Endothelial cell (in vitro differentiated cells): ENCODE measurements around the gene IMPDH1. TPM values are rescaled to one million over a fixed set of nuclear protein-coding genes. Genes with fewer than 3 reads are reported as not detected.

Source experiments
- DNase-seq: peaks from one replicate; pipeline ENCODE4 v3.0.0; 2021; ENCODE audit warnings: low spot score
- H3K27ac Mint-ChIP-seq: one replicate; pipeline ENCODE4 v1.8.0; 2021; ENCODE audit warnings: mixed read lengths, inconsistent platforms; ENCODE audit not compliant: unreplicated experiment
- H3K27me3 Mint-ChIP-seq: one replicate; pipeline ENCODE4 v1.8.0; 2021; ENCODE audit warnings: mild to moderate bottlenecking, moderate library complexity, mixed read lengths, inconsistent platforms; ENCODE audit not compliant: unreplicated experiment
- H3K36me3 Mint-ChIP-seq: one replicate; pipeline ENCODE4 v1.8.0; 2021; ENCODE audit warnings: mild to moderate bottlenecking, low read depth, mixed read lengths, inconsistent platforms; ENCODE audit not compliant: unreplicated experiment
- H3K4me1 Mint-ChIP-seq: one replicate; pipeline ENCODE4 v1.8.0; 2021; ENCODE audit warnings: mild to moderate bottlenecking, mixed read lengths, inconsistent platforms; ENCODE audit not compliant: unreplicated experiment
- H3K4me3 Mint-ChIP-seq: one replicate; pipeline ENCODE4 v1.8.0; 2021; ENCODE audit warnings: mild to moderate bottlenecking, mixed read lengths, inconsistent platforms; ENCODE audit not compliant: unreplicated experiment
- H3K9me3 Mint-ChIP-seq: one replicate; pipeline ENCODE4 v1.8.0; 2021; ENCODE audit warnings: mixed read lengths, inconsistent platforms; ENCODE audit not compliant: unreplicated experiment
- CTCF ChIP-seq: fragments of 200-600 bp; sonication (generic); IDR thresholded peaks from one replicate; pipeline ENCODE4 v1.5.0; 2021; ENCODE audit warnings: antibody characterized with exemption; ENCODE audit not compliant: unreplicated experiment
- total RNA-seq: library from RNA; stranded (reverse); fragmentation: NEBNext Ultra II Directional; extraction: Animal tissue kit (Norgen Biotek cat#: 25700); gene quantifications from one replicate; pipeline ENCODE4 v1.2.1, GENCODE V29; 2021; ENCODE audit not compliant: unreplicated experiment

Gene IMPDH1
- total RNA-seq, 1 donor from 2014 or later = 7.5 TPM

- H3K4me3 Mint-ChIP-seq = no peak overlapping the region
- H3K36me3 Mint-ChIP-seq = peaks cover 14% of the 10 kb centered on the region
- H3K27ac Mint-ChIP-seq = no peak overlapping the region
- peaks cover 18% of the 10 kb centered on the region for H3K4me1 Mint-ChIP-seq
- no peaks in the 10 kb centered on the region for H3K9me3 Mint-ChIP-seq
- DNase-seq = peak; percentile 82
- peak; percentile 62 for TF ChIP-seq CTCF
- H3K27me3 Mint-ChIP-seq = peaks cover 34% of the 10 kb centered on the region
Measured at GRCh38 chr7:128352153-128352537, 57.6 kb downstream of the IMPDH1 start.

GRCh38 chr7:128351296-128352152 is 58.3 kb downstream of the IMPDH1 start:
- Mint-ChIP-seq H3K4me3 (no peak overlapping the region), H3K4me1 (peaks cover 18% of the 10 kb centered on the region), H3K9me3 (no peaks in the 10 kb centered on the region), H3K36me3 (peaks cover 14% of the 10 kb centered on the region), H3K27me3 (peaks cover 34% of the 10 kb centered on the region), H3K27ac (no peak overlapping the region)
- DNase-seq = no peak
- no peak for TF ChIP-seq CTCF

- Mint-ChIP-seq H3K27me3 (peaks cover 34% of the 10 kb centered on the region), H3K4me1 (peaks cover 18% of the 10 kb centered on the region), H3K36me3 (peaks cover 14% of the 10 kb centered on the region), H3K9me3 (no peaks in the 10 kb centered on the region), H3K4me3 (no peak overlapping the region), H3K27ac (no peak overlapping the region)
- TF ChIP-seq CTCF = no peak
- DNase-seq = no peak
Measured at GRCh38 chr7:128350708-128351295, 59.0 kb downstream of the IMPDH1 start.

- DNase-seq = no peak
- no peak for TF ChIP-seq CTCF
- Mint-ChIP-seq H3K27me3 (peaks cover 34% of the 10 kb centered on the region), H3K4me1 (peaks cover 13% of the 10 kb centered on the region), H3K36me3 (peaks cover 14% of the 10 kb centered on the region), H3K9me3 (no peaks in the 10 kb centered on the region), H3K27ac (no peak overlapping the region), H3K4me3 (no peak overlapping the region)
Measured at GRCh38 chr7:128349466-128349825, 60.3 kb downstream of the IMPDH1 start.

GRCh38 chr7:128347647-128348097 is 62.1 kb downstream of the IMPDH1 start:
- Mint-ChIP-seq H3K9me3 (no peaks in the 10 kb centered on the region), H3K4me1 (peaks cover 5% of the 10 kb centered on the region), H3K4me3 (no peak overlapping the region), H3K27me3 (peaks cover 26% of the 10 kb centered on the region), H3K36me3 (peaks cover 5% of the 10 kb centered on the region), H3K27ac (no peak overlapping the region)
- DNase-seq = peak; percentile 76
- peak; percentile 45 for TF ChIP-seq CTCF
